Ramos (cell line): ENCODE measurements around the gene UBE2Z.
"Not testable (repeated sequence)": the region's sequence is repeated elsewhere in the genome, so short reads cannot be mapped to it uniquely, and the experiment has no call there.

ENCODE experiments used
- in situ Hi-C: fragments of 300-500 bp; cut with MboI; formaldehyde crosslinking; loops from one replicate; pipeline ENCODE4 v1.14.3; 2022; ENCODE audit warnings: low sequenced_read_pairs; ENCODE audit not compliant: unreplicated experiment

The UBE2Z gene

GRCh38 chr17:48901241-48901640 lies 7.0 kb upstream of the UBE2Z start:
- in situ Hi-C loops: no loop called here

DNA sequence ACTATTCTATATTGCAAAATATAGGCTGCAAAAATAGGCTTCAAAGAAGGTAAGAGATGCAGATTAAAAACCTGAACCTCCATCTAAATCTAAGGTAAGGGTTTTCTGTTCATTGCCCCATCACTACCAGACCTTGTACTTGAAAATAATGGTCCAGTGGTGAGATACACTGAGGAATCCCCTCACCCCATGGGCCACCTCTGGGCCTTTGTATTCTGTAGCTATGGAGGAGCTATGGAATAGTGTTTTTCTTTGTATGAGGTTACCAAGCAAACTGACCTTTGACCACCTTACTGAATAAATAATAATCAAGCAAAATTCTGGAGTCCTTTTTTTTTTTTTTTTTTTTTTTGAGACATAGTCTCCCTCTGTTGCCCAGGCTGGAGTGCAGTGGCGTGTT lies 4.8 kb upstream of the UBE2Z start:
- in situ Hi-C loops: no loop called here

DNA sequence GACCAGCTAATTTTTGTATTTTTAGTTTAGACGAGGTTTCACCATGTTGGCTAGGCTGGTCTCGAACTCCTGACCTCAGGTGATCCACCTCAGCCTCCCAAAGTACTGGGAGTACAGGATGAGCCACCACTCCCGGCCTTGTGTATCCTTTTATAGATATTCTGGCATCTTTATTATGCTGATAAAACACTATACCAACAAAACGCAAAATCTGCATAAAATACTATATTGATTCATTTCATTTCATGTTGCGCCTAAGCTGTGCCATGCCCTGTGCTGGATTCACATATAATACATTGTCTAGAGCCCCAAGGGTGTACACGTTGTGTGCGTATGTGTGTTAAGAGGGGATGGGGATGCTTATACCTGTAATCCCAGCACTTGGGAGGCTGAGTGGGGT lies 3.8 kb upstream of the UBE2Z start:
- in situ Hi-C loops: no loop called here

DNA sequence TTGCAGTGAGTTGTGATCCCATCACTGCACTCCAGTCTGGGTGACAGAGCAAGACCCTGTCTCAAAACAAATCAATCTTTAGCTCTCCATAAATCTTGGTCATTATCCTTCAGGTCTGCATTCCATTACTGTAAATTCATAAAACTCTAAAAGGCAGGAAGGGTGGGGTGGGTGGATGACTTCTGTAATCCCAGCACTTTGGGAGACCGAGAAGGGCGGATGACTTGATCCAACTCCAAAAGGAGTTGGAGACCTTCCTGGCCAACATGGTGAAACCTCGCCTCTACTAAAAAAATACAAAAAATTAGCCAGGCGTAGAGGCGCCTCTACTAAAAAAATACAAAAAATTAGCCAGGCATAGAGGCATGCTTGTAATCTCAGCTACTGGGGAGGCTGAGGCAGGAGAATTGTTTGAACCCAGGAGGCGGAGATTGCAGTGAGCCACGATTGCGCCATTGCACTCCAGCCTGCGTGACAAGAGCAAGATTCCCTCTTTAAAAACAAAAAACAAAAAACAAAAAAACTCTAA lies 2.2 kb upstream of the UBE2Z start:
- in situ Hi-C loops: no loop called here

DNA sequence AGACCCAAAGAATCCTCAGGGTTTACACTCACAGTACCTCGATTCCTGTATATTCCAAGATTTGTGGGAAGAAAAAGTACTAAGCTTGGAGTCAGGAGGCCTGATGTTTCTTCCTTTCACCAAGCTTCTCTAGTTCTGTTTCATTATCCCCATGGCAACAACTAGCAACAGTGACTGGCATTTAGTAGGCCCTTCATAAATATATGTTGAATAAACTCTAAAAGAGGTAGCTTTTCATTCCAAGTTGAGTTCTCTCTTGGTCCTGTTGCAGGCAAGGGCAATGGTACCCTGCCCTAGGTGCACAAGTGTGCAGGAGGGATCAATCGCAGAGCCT lies 527 bp upstream of the UBE2Z start:
- in situ Hi-C loops: no loop called here

DNA sequence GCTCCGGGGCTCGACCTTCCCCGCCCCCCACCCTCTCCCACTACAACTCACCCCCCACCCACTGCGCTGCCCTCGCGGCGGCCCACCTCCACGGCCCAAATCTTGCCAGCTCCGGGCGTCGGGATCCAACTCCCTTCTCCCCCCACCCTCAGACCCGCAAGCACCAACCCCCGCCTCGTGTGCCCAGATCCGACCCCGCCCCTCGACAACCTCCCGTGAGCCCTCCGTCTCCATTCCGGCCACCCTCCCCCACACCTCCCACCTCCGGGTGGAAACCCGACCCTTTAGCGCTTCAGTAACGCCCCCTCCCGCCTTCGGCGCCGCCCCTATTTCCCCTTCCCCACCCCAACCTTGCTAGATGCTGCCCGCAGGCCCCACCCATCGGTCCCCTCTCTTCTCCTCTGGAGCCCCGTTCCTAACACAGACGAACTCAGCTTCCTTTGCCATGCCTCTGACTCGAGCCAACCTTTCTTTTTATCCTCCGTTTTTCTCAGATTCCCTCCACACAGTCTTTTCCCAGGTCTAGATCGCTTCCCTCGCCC lies 717 bp downstream of the UBE2Z start:
- in situ Hi-C loops: no loop called here

DNA sequence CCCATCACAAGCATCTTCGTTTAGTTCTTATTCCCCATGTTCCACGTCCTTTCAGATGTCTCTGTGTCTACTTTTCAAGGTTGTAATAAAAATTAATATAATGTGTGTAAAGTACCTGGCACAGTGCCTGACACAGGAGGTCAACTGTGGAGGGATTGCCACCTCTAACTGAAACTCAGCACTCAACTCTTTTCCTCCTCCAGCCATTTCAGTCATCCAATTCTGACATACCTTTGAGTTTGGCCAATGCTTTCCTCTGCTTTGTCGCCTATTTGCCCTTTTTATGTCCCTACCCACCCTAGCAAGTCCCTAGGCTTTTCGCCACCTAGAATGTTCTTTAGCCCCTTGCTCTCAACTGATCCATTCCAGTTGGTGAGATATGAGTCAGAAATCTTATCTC lies 1.6 kb downstream of the UBE2Z start:
- in situ Hi-C loops: no loop called here

DNA sequence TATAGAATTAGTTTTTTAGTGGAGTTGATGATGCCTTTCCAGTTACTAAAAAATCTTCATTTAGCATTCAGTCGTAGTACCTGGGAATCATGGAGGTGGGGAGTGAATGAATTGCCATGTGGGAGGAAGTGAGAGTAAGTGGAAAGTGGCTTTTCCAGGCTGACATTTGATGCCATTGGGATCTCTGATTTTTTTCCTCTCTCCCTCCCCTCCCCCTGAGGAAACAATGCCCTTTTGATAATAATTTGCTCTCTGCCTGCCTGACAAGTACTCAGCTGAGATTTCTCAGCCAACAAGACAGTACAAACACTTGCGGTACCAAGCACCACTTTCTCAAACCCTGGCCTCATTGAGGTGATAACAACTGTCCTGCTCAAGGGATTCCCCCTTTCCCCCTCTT lies 2.2 kb downstream of the UBE2Z start:
- in situ Hi-C loops: no loop called here

DNA sequence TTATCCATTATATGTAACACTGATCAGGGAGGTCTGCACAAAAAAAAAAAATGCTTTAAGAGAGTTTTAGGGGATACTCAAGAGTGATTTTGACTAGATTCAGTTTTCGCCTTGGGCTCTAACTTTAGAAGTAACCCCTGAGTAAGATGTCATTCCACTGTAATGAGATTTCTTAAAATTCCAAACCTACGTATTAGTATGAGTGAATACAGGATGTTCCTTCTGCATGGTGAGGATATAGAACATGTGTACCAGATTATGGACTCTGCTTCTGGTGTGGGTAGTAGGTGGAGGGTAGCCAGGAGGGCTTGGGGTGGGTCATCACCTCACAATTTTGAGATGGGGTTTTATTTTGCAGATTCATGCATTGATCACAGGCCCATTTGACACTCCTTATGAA lies 4.3 kb downstream of the UBE2Z start:
- in situ Hi-C loops: no loop called here

DNA sequence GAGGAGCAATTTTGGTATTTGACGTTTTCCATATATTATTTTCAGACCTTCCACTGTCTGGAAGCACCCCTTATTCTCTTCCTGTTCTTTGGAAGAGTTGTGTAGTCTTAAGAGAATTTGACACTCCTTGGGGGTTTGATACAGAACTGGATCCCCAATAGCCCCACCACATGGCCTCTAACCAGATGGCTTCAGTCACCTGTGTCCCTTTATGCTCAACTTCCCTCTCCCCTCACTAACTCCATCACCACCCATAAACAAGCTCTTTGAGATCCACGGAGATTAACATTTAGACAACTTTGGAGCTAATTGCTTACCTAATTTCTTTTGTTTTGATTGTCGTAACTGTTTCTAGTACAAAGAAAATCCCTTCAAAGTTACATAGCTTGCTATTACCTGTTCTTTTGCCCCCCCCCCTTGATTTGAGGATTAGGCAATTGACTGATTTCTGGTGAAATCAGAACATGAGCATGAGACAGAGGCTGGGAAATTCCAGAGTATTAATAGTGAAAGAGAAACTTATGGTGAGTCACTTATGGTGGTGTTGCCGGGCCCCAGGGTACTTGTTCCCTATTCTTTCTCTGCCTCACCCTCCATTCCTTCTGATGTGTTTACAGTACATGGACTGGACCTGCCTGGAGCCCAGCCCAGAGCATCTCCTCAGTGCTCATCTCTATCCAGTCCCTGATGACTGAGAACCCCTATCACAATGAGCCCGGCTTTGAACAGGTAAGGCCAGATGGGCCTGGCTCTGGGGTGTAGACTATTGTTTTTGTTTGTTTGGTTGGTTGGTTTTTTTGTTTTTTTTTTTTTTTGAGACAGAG lies 7.5 kb downstream of the UBE2Z start:
- in situ Hi-C loops: no loop called here

GRCh38 chr17:48925251-48925990 lies 17.2 kb downstream of the UBE2Z start:
- in situ Hi-C loops: no loop called here

DNA sequence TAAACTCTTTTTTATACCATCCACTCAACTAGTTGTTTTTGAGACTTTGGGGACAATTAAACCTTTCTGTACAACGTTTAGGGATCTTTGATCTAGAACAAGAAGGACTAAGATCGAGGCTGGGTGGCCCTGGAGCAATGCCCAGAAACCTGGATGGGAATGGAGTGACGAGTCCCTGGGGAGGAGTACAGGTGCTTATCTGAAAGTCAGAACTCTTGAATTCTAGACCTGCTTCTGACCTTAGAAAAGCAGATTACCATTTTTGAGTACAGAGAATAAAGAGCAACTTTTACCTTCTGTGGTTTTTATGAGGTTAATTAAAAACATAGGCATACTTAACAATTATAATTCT lies 17.8 kb downstream of the UBE2Z start:
- in situ Hi-C loops: no loop called here

- in situ Hi-C loops: no loop called here
Observed at GRCh38 chr17:48927978-48928745, 20.0 kb downstream of the UBE2Z start.

GRCh38 chr17:48928876-48929811 lies 20.9 kb downstream of the UBE2Z start:
- in situ Hi-C loops: no loop called here

- in situ Hi-C loops: no loop called here
Observed at GRCh38 chr17:48929812-48930165, 21.6 kb downstream of the UBE2Z start.

DNA sequence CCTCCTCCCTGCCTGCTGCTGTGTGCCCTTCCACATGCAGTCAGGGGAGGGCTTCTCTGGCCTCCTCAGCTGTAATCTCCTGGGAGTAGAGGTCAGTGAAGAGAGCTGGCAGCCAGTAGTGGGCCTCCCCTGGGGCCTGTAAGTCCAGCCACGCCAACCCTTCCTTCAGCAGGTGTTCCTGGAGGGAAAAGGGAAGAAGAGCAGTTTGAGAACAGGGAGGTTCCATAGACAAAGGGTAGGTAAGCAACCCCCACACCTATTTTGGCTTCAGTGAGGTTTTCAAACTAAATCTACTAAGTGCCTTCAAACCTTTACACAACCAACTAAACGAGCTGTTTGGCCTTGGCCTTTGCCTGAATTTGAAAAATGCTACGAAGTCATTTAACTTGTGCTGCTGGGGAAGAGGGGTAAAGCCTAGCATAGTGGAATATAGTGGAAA lies 22.2 kb downstream of the UBE2Z start:
- in situ Hi-C loops: no loop called here

DNA sequence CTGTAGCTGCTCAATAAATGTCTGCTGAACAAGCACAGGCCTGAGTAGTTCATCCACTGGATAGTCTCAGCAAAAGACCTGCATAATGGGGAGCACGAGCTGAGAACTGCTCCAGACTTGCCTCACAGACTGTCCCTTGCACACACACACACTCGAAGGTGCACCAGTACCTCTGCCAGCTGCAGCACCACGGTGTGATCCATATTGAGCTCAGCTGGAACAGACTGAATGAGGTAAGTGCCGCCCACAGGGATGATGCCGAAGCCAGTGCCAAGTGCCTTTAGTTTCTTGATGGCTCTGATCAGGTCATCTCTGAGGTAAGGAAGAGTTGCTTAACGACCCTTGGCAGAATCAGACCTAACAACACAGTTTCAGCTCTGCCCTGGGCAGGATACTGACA lies 24.8 kb downstream of the UBE2Z start:
- in situ Hi-C loops: no loop called here

- in situ Hi-C loops: no loop called here
Observed at GRCh38 chr17:48944515-48945260, 36.5 kb downstream of the UBE2Z start, which contains the start of gene SNF8. TSS of gene SNF8 (minus strand) at chr17:48944842. CDS start at chr17:48944734, 108 bp downstream.

GRCh38 chr17:48945261-48945651 lies 37.0 kb downstream of the UBE2Z start:
- in situ Hi-C loops: not testable (repeated sequence)
